Hepatocyte (in vitro differentiated cells): ENCODE results near the gene DIAPH2.

Experiments used
- EZH2 ChIP-seq: fragments of 200-600 bp; sonication (generic); IDR thresholded peaks from 2 replicates; pipeline ENCODE4 v1.6.1; 2016; ENCODE audit warnings: antibody characterized with exemption, mild to moderate bottlenecking, borderline replicate concordance
- TF ChIP-seq, protein P1 (sequence below): fragments of 200-600 bp; sonication (generic); IDR thresholded peaks from 2 replicates; pipeline ENCODE4 v1.5.1; 2016; ENCODE audit warnings: antibody characterized with exemption, mild to moderate bottlenecking; ENCODE audit not compliant: poor library complexity

DNA sequence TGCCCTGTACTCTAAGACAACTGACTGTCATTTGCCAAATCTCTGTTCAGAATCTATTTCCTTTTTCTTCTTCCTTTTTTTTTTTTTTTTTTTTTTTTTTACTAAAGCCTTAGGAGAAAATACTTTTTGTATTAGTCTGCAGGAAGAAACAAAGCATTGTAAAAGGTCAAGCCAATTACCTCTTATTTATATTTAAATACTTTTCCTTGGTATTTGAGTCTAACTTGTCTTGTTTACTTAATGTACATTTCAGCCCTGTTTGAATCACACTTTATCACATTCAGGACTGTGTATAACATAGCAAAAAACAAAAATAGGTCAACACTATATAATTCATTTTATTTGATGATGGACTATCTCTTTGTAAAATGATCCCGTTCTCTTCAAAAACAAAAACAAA, 461.3 kb downstream of the DIAPH2 start:
- TF ChIP-seq, protein P1, sequence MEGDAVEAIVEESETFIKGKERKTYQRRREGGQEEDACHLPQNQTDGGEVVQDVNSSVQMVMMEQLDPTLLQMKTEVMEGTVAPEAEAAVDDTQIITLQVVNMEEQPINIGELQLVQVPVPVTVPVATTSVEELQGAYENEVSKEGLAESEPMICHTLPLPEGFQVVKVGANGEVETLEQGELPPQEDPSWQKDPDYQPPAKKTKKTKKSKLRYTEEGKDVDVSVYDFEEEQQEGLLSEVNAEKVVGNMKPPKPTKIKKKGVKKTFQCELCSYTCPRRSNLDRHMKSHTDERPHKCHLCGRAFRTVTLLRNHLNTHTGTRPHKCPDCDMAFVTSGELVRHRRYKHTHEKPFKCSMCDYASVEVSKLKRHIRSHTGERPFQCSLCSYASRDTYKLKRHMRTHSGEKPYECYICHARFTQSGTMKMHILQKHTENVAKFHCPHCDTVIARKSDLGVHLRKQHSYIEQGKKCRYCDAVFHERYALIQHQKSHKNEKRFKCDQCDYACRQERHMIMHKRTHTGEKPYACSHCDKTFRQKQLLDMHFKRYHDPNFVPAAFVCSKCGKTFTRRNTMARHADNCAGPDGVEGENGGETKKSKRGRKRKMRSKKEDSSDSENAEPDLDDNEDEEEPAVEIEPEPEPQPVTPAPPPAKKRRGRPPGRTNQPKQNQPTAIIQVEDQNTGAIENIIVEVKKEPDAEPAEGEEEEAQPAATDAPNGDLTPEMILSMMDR, result no peak
- TF ChIP-seq EZH2, result no peak
